Karpas-422 (cell line): ENCODE data around the gene PKD2L1. TPM values are rescaled to one million over a fixed set of nuclear protein-coding genes. Genes with fewer than 3 reads are reported as not detected.

ENCODE experiments used
- DNase-seq: peaks from one replicate; pipeline ENCODE4 v3.0.0-alpha.2; 2015
- H2AFZ ChIP-seq: fragments of 200-600 bp; sonication (generic); 2 replicates; pipeline ENCODE4 v1.6.1; 2014; ENCODE audit warnings: antibody characterized with exemption, low read length, mixed read lengths
- H3K27ac ChIP-seq: fragments of 200-600 bp; sonication (generic); 2 replicates; pipeline ENCODE4 v1.5.1; 2014; ENCODE audit warnings: mild to moderate bottlenecking, low read length, moderate library complexity
- H3K27me3 ChIP-seq: fragments of 200-600 bp; sonication (generic); 2 replicates; pipeline ENCODE4 v1.6.1; 2014; ENCODE audit warnings: low read length, mixed read lengths
- H3K36me3 ChIP-seq: fragments of 200-600 bp; sonication (generic); 2 replicates; pipeline ENCODE4 v1.6.1; 2014; ENCODE audit warnings: low read length, mixed read lengths; ENCODE audit not compliant: insufficient read depth
- H3K4me1 ChIP-seq: fragments of 200-600 bp; sonication (generic); 2 replicates; pipeline ENCODE4 v1.6.1; 2014; ENCODE audit warnings: mild to moderate bottlenecking, low read length, mixed read lengths
- H3K4me2 ChIP-seq: fragments of 200-600 bp; sonication (generic); 2 replicates; pipeline ENCODE4 v1.6.1; 2014; ENCODE audit warnings: low read length, low read depth, mild to moderate bottlenecking; ENCODE audit not compliant: poor library complexity, severe bottlenecking
- H3K4me3 ChIP-seq: fragments of 200-600 bp; sonication (generic); 2 replicates; pipeline ENCODE4 v1.5.1; 2014; ENCODE audit warnings: mild to moderate bottlenecking, antibody characterized with exemption, low read length, mixed read lengths
- H3K79me2 ChIP-seq: fragments of 200-600 bp; sonication (generic); 2 replicates; pipeline ENCODE4 v1.6.1; 2014; ENCODE audit warnings: mild to moderate bottlenecking, low read length, mixed read lengths
- H3K9ac ChIP-seq: fragments of 200-600 bp; sonication (generic); 2 replicates; pipeline ENCODE4 v1.6.0; 2014; ENCODE audit warnings: low read length
- H3K9me2 ChIP-seq: fragments of 200-600 bp; sonication (generic), shearing (Covaris generic); replicated peaks from 2 replicates; pipeline ENCODE4 v1.6.0; 2014; ENCODE audit warnings: mild to moderate bottlenecking, low read length, moderate library complexity; ENCODE audit not compliant: insufficient read depth
- H3K9me3 ChIP-seq: fragments of 300-700, 200-600 bp; sonication (generic); 2 replicates; pipeline ENCODE4 v1.6.1; 2014; ENCODE audit warnings: low read length, mixed read lengths
- H4K20me1 ChIP-seq: fragments of 200-600 bp; sonication (generic); 2 replicates; pipeline ENCODE4 v1.6.1; 2014; ENCODE audit warnings: mild to moderate bottlenecking, antibody characterized with exemption, low read length, low read depth; ENCODE audit not compliant: insufficient read depth
- total RNA-seq: library from RNA; depleted of rRNA; stranded (reverse); fragments of >200 nt; shearing (Covaris generic); gene quantifications from 2 replicates; pipeline ENCODE4 v1.2.3, GENCODE V29; 2014; ENCODE audit warnings: low replicate concordance

PKD2L1 gene
- total RNA-seq, 1 experiment from 2014 or later = 0.07 TPM

DNA sequence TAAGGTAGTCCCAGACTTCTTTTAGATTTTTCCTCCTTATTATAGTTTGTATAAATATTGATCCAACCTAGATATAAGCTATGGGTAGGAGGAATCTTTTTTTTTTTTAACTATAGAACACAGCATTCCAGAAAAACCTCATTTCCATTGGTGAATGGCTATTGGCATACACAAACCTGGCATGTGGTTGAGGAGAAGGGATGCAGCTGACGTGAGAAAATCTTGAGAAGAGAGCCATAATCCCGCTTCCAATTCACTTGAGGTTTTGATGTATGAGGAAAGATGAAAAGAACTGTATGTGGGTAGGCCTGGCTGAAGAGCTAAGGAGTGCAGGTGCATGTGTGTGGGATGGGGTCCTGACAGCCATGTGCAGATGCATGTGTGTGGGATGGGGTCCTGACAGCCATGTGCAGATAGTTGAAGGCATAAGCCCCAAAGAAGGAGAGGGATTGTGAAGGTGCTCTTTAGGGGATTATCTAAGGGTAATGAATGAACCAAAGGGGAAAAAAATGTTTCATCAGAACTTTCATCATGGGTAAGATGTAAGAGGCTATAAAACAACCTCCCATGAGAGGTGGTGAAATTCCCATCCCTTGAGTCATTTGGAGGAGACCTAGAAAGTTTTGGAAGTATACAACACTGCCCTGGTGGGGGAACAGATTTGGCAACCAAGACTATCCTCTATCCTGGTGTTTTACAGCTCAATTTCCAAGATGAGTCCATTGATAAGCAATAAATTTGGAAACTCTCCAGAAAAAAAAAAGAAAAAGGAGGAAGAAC is 3.8 kb upstream of the PKD2L1 start:
- Histone ChIP-seq H3K9ac (no peak overlapping the region), H3K27me3 (no peaks in the 10 kb centered on the region)

GRCh38 chr10:100333106-100333505 is 3.1 kb upstream of the PKD2L1 start:
- H3K9ac ChIP-seq = no peak overlapping the region
- no peaks in the 10 kb centered on the region for H3K36me3 ChIP-seq
- no peak overlapping the region for H3K27ac ChIP-seq
- no peak overlapping the region for H3K4me2 ChIP-seq
- H3K4me1 ChIP-seq = no peaks in the 10 kb centered on the region
- no peak for DNase-seq
- no peaks in the 10 kb centered on the region for H3K9me3 ChIP-seq
- no peak overlapping the region for H3K4me3 ChIP-seq
- H4K20me1 ChIP-seq = no peaks in the 10 kb centered on the region
- H3K9me2 ChIP-seq = no peaks in the 10 kb centered on the region
- no peak overlapping the region for H2AFZ ChIP-seq
- no peaks in the 10 kb centered on the region for H3K79me2 ChIP-seq
- no peaks in the 10 kb centered on the region for H3K27me3 ChIP-seq

More for the DNA sequence above, 3.8 kb upstream of the PKD2L1 start:
- Histone ChIP-seq H3K4me1 (peaks cover 4% of the 10 kb centered on the region), H3K4me2 (no peak overlapping the region), H3K27ac (no peak overlapping the region), H3K9me3 (no peaks in the 10 kb centered on the region), H4K20me1 (no peaks in the 10 kb centered on the region), H3K4me3 (no peak overlapping the region), H3K36me3 (no peaks in the 10 kb centered on the region), H2AFZ (no peak overlapping the region), H3K9me2 (no peaks in the 10 kb centered on the region), H3K79me2 (no peaks in the 10 kb centered on the region)
- no peak for DNase-seq

- Histone ChIP-seq H4K20me1 (no peaks in the 10 kb centered on the region), H3K4me2 (no peak overlapping the region), H3K9me3 (no peaks in the 10 kb centered on the region), H3K4me1 (no peaks in the 10 kb centered on the region), H3K27ac (no peak overlapping the region), H3K9me2 (no peaks in the 10 kb centered on the region), H3K27me3 (no peaks in the 10 kb centered on the region), H3K79me2 (no peaks in the 10 kb centered on the region), H3K4me3 (no peak overlapping the region), H3K36me3 (no peaks in the 10 kb centered on the region), H3K9ac (no peak overlapping the region), H2AFZ (no peak overlapping the region)
- DNase-seq = no peak
Measured at GRCh38 chr10:100328198-100328597, 1.8 kb downstream of the PKD2L1 start.

DNA sequence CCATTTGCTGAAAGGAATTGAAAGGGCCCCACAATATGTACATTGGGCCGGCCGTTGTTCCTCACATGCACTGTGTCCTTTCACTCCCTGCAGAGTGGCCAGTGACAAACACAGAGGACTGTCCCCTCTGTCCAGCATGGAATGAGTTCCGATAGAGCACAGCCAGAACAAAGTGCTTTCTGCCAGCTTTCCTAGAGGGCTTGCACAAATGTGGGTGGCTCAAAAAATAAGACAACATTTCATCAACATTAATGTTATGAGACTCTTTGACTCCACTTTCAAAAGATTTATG is 2.4 kb downstream of the PKD2L1 start:
- Histone ChIP-seq H3K9me3 (no peaks in the 10 kb centered on the region), H3K4me1 (no peaks in the 10 kb centered on the region), H3K4me3 (no peak overlapping the region), H3K4me2 (no peak overlapping the region), H3K27ac (no peak overlapping the region), H3K27me3 (no peaks in the 10 kb centered on the region), H2AFZ (no peak overlapping the region), H3K36me3 (no peaks in the 10 kb centered on the region), H3K79me2 (no peaks in the 10 kb centered on the region), H3K9me2 (no peaks in the 10 kb centered on the region), H3K9ac (no peak overlapping the region), H4K20me1 (no peaks in the 10 kb centered on the region)
- DNase-seq = no peak

DNA sequence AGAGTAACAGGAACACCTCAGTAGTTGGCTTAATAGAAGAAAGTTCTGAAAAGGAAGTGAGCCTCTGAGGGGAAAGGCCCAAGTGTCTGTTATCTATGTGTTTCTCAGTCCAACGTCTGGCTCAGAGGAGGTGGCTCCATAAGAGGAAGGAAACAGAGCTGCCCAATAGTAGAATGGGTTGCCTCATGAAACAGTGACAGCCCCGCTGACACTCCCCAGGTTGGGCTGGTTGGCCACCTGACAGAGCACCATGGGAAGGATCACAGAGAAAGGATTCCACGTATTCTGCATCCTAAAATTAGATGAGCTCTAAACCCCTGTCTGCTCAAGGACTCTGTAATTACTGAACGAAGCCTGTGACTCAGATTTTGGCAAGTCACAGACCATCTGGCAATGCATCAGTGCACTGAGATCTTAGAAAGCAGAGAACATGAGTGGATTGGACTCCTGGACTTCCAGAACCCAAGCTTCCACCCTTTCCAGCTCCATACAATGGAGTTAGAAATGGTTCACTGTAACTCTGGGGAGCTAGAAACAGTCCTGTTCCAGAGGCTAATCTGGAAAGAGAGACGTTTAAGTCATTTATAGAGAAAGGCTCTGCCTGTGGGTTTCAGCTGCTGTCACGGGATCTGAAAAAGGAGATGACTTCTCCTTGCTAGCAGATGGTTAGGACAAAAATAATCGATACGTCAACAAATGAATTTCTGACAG is 2.9 kb downstream of the PKD2L1 start:
- H2AFZ ChIP-seq = no peak overlapping the region
- no peak for DNase-seq
- no peaks in the 10 kb centered on the region for H3K4me1 ChIP-seq
- no peak overlapping the region for H3K9ac ChIP-seq
- H3K9me3 ChIP-seq = no peaks in the 10 kb centered on the region
- no peak overlapping the region for H3K4me3 ChIP-seq
- no peaks in the 10 kb centered on the region for H3K79me2 ChIP-seq
- H3K27ac ChIP-seq = no peak overlapping the region
- no peaks in the 10 kb centered on the region for H3K27me3 ChIP-seq
- H3K9me2 ChIP-seq = no peaks in the 10 kb centered on the region
- no peaks in the 10 kb centered on the region for H4K20me1 ChIP-seq
- no peaks in the 10 kb centered on the region for H3K36me3 ChIP-seq
- H3K4me2 ChIP-seq = no peak overlapping the region

GRCh38 chr10:100325158-100325557 is 4.9 kb downstream of the PKD2L1 start:
- H3K9ac ChIP-seq = no peak overlapping the region
- DNase-seq = no peak
- H3K4me2 ChIP-seq = no peak overlapping the region
- H3K9me2 ChIP-seq = no peaks in the 10 kb centered on the region
- no peaks in the 10 kb centered on the region for H3K36me3 ChIP-seq
- H2AFZ ChIP-seq = no peak overlapping the region
- H4K20me1 ChIP-seq = no peaks in the 10 kb centered on the region
- no peaks in the 10 kb centered on the region for H3K27me3 ChIP-seq
- H3K79me2 ChIP-seq = no peaks in the 10 kb centered on the region
- H3K4me3 ChIP-seq = no peak overlapping the region
- no peaks in the 10 kb centered on the region for H3K9me3 ChIP-seq
- no peak overlapping the region for H3K27ac ChIP-seq
- no peaks in the 10 kb centered on the region for H3K4me1 ChIP-seq

DNA sequence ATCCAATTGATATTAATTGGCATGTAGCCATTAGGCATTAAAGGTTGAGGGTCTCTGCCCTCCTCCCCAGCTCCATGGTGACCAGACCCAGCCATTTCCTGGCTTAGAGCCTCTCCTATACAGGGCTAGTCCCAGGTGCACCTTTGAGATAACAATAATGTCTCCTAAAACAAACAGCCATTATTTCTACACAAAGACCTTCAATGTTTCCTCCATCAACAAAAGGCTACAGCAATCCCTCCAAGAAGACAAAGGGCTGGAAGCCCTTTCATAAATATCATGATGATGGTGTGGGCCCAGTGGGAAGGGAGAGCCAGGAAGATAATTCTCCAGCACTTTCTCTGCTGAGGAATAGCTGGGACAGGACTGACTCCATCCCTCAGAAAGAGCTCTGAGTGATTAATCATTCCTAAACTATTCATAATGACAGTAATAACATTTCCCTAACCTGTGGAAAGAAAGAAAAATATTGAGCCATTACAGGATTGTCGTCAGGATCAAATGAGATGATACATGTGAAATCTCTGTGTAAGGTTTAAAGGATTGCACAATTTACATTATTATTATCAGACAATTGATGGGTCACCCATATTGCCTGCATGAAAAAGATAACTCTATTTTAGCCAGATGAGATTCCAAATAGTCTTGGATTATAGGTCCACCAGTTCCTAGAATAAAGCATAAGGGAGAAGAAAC is 10.2 kb downstream of the PKD2L1 start:
- Histone ChIP-seq H4K20me1 (no peaks in the 10 kb centered on the region), H2AFZ (no peak overlapping the region), H3K79me2 (no peaks in the 10 kb centered on the region), H3K4me2 (no peak overlapping the region), H3K9me3 (no peaks in the 10 kb centered on the region), H3K27me3 (no peaks in the 10 kb centered on the region), H3K27ac (no peak overlapping the region), H3K4me1 (no peaks in the 10 kb centered on the region), H3K36me3 (no peaks in the 10 kb centered on the region), H3K9ac (no peak overlapping the region), H3K4me3 (no peak overlapping the region), H3K9me2 (no peaks in the 10 kb centered on the region)
- DNase-seq = no peak

DNA sequence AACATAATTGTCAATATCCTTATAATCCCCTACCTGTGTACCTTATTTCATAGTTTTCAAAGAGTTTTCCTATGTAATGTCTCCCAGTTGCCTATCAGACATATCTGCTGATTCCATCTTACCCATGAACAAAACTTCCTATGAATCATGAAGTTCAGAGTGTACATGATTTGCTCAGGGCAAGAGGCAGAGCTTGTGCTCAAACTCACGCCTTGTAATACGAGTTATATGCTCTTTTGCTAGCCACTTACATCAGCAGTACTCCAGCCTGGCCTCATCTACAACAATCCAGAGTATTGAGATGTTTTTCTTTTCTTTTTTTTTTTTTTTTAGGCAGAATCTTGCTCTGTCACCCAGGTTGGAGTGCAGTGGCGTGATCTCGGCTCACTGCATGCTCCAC is 11.8 kb downstream of the PKD2L1 start:
- Histone ChIP-seq H3K4me2 (no peak overlapping the region), H3K9me2 (no peaks in the 10 kb centered on the region), H3K9ac (no peak overlapping the region), H4K20me1 (no peaks in the 10 kb centered on the region), H3K79me2 (no peaks in the 10 kb centered on the region), H3K4me1 (no peaks in the 10 kb centered on the region), H3K36me3 (no peaks in the 10 kb centered on the region), H3K27ac (no peak overlapping the region), H3K4me3 (no peak overlapping the region), H2AFZ (no peak overlapping the region), H3K9me3 (no peaks in the 10 kb centered on the region), H3K27me3 (no peaks in the 10 kb centered on the region)
- no peak for DNase-seq
